H7 (cell line): Measurements from ENCODE around the gene ADAMTS13. TPM values are rescaled to one million over a fixed set of nuclear protein-coding genes. Genes with fewer than 3 reads are reported as not detected.

Source experiments
- DNase-seq: peaks from one replicate; pipeline ENCODE4 v3.0.0; 2012
- H3K27me3 ChIP-seq: 2 replicates; pipeline ENCODE4 v1.6.0; 2011; ENCODE audit warnings: mild to moderate bottlenecking, low read length; ENCODE audit not compliant: control insufficient read depth, insufficient read depth
- H3K36me3 ChIP-seq: replicated peaks from 2 replicates; pipeline ENCODE4 v1.5.1; 2011; ENCODE audit warnings: low read length; ENCODE audit not compliant: control insufficient read depth, insufficient read depth
- H3K4me3 ChIP-seq: 2 replicates; pipeline ENCODE4 v1.5.1; 2011; ENCODE audit warnings: low read depth, mild to moderate bottlenecking, control low read depth, low read length, moderate library complexity; ENCODE audit not compliant: insufficient read depth
- total RNA-seq: library from RNA; depleted of rRNA; stranded (reverse); fragments of >200 nt; shearing (Covaris generic); gene quantifications from 2 replicates; pipeline ENCODE4 v1.2.3, GENCODE V29; 2014; rRNA removed

Gene ADAMTS13
- total RNA-seq, 1 experiment from 2014 or later: 2.8 TPM

- no peaks in the 10 kb centered on the region for H3K36me3 ChIP-seq
- no peak for DNase-seq
- no peak overlapping the region for H3K4me3 ChIP-seq
- no peaks in the 10 kb centered on the region for H3K27me3 ChIP-seq
Observed at GRCh38 chr9:133496861-133497842, 75.0 kb downstream of the ADAMTS13 start.

GRCh38 chr9:133499132-133499891 lies 77.1 kb downstream of the ADAMTS13 start:
- H3K27me3 ChIP-seq: no peaks in the 10 kb centered on the region
- no peak overlapping the region for H3K4me3 ChIP-seq
- no peak for DNase-seq
- no peaks in the 10 kb centered on the region for H3K36me3 ChIP-seq

GRCh38 chr9:133499892-133500270 lies 77.7 kb downstream of the ADAMTS13 start:
- Histone ChIP-seq H3K4me3 (no peak overlapping the region), H3K36me3 (no peaks in the 10 kb centered on the region), H3K27me3 (no peaks in the 10 kb centered on the region)
- DNase-seq: no peak

GRCh38 chr9:133502112-133502511 lies 79.9 kb downstream of the ADAMTS13 start:
- H3K27me3 ChIP-seq: no peaks in the 10 kb centered on the region
- DNase-seq: no peak
- H3K36me3 ChIP-seq: no peaks in the 10 kb centered on the region
- no peak overlapping the region for H3K4me3 ChIP-seq

GRCh38 chr9:133505186-133505830 lies 83.1 kb downstream of the ADAMTS13 start:
- Histone ChIP-seq H3K27me3 (no peaks in the 10 kb centered on the region), H3K4me3 (no peak overlapping the region)
- no peak for DNase-seq

GRCh38 chr9:133505901-133506652 lies 83.9 kb downstream of the ADAMTS13 start:
- DNase-seq: no peak
- no peaks in the 10 kb centered on the region for H3K36me3 ChIP-seq
- no peak overlapping the region for H3K4me3 ChIP-seq
- H3K27me3 ChIP-seq: no peaks in the 10 kb centered on the region

More at GRCh38 chr9:133505186-133505830, 83.1 kb downstream of the ADAMTS13 start:
- no peaks in the 10 kb centered on the region for H3K36me3 ChIP-seq

GRCh38 chr9:133506653-133507038 lies 84.5 kb downstream of the ADAMTS13 start:
- no peak for DNase-seq
- H3K27me3 ChIP-seq: no peaks in the 10 kb centered on the region
- H3K36me3 ChIP-seq: no peaks in the 10 kb centered on the region
- no peak overlapping the region for H3K4me3 ChIP-seq

GRCh38 chr9:133507246-133507965 lies 85.2 kb downstream of the ADAMTS13 start:
- H3K27me3 ChIP-seq: no peaks in the 10 kb centered on the region
- no peaks in the 10 kb centered on the region for H3K36me3 ChIP-seq
- H3K4me3 ChIP-seq: no peak overlapping the region
- DNase-seq: no peak

GRCh38 chr9:133508046-133508445 lies 85.9 kb downstream of the ADAMTS13 start:
- H3K4me3 ChIP-seq: no peak overlapping the region
- H3K36me3 ChIP-seq: no peaks in the 10 kb centered on the region
- no peaks in the 10 kb centered on the region for H3K27me3 ChIP-seq
- DNase-seq: no peak

Other genes with a start within 250 kb of the ADAMTS13 start
- gene OBP2B, start 213.1 kb upstream of the ADAMTS13 start, total RNA-seq: not detected in 2 replicates
- gene ABO, start 147.2 kb upstream of the ADAMTS13 start, total RNA-seq: 0.63 TPM in 1 of 2 replicates, not detected in the other
- 42.0 and 45.2 TPM in 2 replicates for gene SURF6, start 86.2 kb upstream of the ADAMTS13 start, total RNA-seq
- gene MED22, start 74.2 kb upstream of the ADAMTS13 start, total RNA-seq: 61.0 and 64.6 TPM in 2 replicates
- gene RPL7A, start 74.1 kb upstream of the ADAMTS13 start, total RNA-seq: 2,813 and 2,948 TPM in 2 replicates
- gene SURF1, start 65.9 kb upstream of the ADAMTS13 start, total RNA-seq: 30.6 and 31.8 TPM in 2 replicates
- 25.8 and 28.1 TPM in 2 replicates for gene SURF2, start 65.8 kb upstream of the ADAMTS13 start, total RNA-seq
- gene SURF4, start 46.3 kb upstream of the ADAMTS13 start, total RNA-seq: 174 and 181 TPM in 2 replicates
- gene STKLD1, start 46.0 kb upstream of the ADAMTS13 start, total RNA-seq: 0.17 and 0.41 TPM in 2 replicates
- 28.5 and 33.5 TPM in 2 replicates for gene REXO4, start 4.4 kb upstream of the ADAMTS13 start, total RNA-seq
- 9.5 and 11.3 TPM in 2 replicates for gene CACFD1, start 37.6 kb downstream of the ADAMTS13 start, total RNA-seq
- gene SLC2A6, start 56.7 kb downstream of the ADAMTS13 start, total RNA-seq: 13.8 and 18.2 TPM in 2 replicates
- not detected in 2 replicates for gene MYMK, start 102.6 kb downstream of the ADAMTS13 start, total RNA-seq
- 0.42 and 0.70 TPM in 2 replicates for gene ADAMTSL2, start 112.3 kb downstream of the ADAMTS13 start, total RNA-seq
- gene FAM163B, start 187.0 kb downstream of the ADAMTS13 start, total RNA-seq: 1.2 and 3.7 TPM in 2 replicates
- gene DBH, start 214.0 kb downstream of the ADAMTS13 start, total RNA-seq: 0.07 TPM in 1 of 2 replicates, not detected in the other